HFFc6 (cell line): ENCODE measurements around the gene GSTP1. TPM values are rescaled to one million over a fixed set of nuclear protein-coding genes. Genes with fewer than 3 reads are reported as not detected.

Experiments
- DNase-seq: peaks from one replicate; pipeline ENCODE4 v3.0.0-alpha.2; 2018
- H3K27ac Mint-ChIP-seq: 2 replicates; pipeline ENCODE4 v1.8.0; 2020; ENCODE audit warnings: mild to moderate bottlenecking, mixed read lengths
- H3K27me3 Mint-ChIP-seq: 2 replicates; pipeline ENCODE4 v1.8.0; 2021; ENCODE audit warnings: mild to moderate bottlenecking, moderate library complexity, mixed read lengths; ENCODE audit not compliant: insufficient read depth
- H3K36me3 Mint-ChIP-seq: 2 replicates; pipeline ENCODE4 v1.8.0; 2021; ENCODE audit warnings: low read depth, mixed read lengths
- H3K4me1 Mint-ChIP-seq: 2 replicates; pipeline ENCODE4 v1.8.0; 2020; ENCODE audit warnings: low read depth, mixed read lengths
- H3K4me3 Mint-ChIP-seq: 2 replicates; pipeline ENCODE4 v1.8.0; 2020; ENCODE audit warnings: mild to moderate bottlenecking, moderate library complexity, mixed read lengths
- H3K9me3 Mint-ChIP-seq: 2 replicates; pipeline ENCODE4 v1.8.0; 2020; ENCODE audit warnings: mild to moderate bottlenecking, mixed read lengths
- total RNA-seq, 6 experiments: library from RNA; stranded (reverse); fragmentation: NEBNext Ultra II Directional; extraction: Animal tissue kit (Norgen Biotek cat#: 25700); gene quantifications; 2 replicates in 1 of 6; 3 replicates in 5 of 6; pipeline ENCODE4 v1.2.3, GENCODE V29; 2021
- TF ChIP-seq, protein P1 (sequence below): fragments of 200-600 bp; sonication (generic); IDR thresholded peaks from 2 replicates; pipeline ENCODE4 v1.5.0; 2021; ENCODE audit warnings: antibody characterized with exemption, mild to moderate bottlenecking

The GSTP1 gene
- total RNA-seq, 6 experiments from 2014 or later, result 497 to 569 (median 512) TPM

DNA sequence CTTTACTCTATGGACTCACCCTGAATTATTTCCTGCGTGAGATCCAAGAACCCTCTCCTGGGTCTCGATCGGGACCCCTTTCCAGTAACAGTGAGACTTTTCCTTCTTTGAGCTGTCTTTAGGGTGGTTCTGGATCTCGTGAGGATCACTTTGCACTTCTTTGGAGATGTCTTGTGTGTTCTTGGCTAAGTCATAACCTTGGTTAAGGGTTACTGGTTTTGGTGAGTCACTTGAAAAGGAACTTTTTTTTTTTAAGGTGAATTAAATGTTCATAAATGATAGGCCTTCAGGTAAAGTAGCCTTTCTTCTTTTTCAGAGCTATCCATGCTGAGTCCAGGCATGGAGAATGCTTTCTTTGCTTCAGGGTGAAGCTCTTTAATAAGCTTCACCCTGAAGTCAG lies 19.4 kb upstream of the GSTP1 start:
- Mint-ChIP-seq H3K27me3 (peaks cover 4% of the 10 kb centered on the region), H3K4me1 (peaks cover 30% of the 10 kb centered on the region), H3K4me3 (peak overlapping the region; percentile 64), H3K27ac (peak overlapping the region; percentile 74), H3K9me3 (no peaks in the 10 kb centered on the region), H3K36me3 (no peaks in the 10 kb centered on the region)
- no peak for DNase-seq
- TF ChIP-seq, protein P1, sequence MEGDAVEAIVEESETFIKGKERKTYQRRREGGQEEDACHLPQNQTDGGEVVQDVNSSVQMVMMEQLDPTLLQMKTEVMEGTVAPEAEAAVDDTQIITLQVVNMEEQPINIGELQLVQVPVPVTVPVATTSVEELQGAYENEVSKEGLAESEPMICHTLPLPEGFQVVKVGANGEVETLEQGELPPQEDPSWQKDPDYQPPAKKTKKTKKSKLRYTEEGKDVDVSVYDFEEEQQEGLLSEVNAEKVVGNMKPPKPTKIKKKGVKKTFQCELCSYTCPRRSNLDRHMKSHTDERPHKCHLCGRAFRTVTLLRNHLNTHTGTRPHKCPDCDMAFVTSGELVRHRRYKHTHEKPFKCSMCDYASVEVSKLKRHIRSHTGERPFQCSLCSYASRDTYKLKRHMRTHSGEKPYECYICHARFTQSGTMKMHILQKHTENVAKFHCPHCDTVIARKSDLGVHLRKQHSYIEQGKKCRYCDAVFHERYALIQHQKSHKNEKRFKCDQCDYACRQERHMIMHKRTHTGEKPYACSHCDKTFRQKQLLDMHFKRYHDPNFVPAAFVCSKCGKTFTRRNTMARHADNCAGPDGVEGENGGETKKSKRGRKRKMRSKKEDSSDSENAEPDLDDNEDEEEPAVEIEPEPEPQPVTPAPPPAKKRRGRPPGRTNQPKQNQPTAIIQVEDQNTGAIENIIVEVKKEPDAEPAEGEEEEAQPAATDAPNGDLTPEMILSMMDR, result no peak

DNA sequence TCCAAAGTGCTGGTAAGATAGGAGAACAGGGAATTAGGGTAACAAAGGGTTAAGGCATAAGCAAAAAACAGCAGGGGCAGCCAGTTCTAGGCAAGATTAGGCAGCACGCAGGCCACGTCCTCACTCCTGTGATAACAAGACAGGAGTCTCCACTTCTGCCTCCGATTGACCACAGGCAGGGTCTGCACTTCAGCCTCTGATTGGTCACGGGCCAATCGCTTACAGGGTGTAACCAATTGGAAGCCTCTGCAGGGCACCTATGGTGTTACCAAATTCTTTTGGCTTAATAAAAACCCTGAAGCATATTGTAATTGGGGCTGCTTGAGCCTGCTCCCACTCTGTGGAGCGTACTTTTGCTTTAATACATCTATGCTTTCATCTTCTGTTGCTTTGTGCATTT lies 12.2 kb upstream of the GSTP1 start:
- no peak overlapping the region for H3K4me3 Mint-ChIP-seq
- no peaks in the 10 kb centered on the region; the same call in 1 of the 2 replicates for H3K9me3 Mint-ChIP-seq
- peaks cover 12% of the 10 kb centered on the region for H3K27me3 Mint-ChIP-seq
- no peaks in the 10 kb centered on the region for H3K36me3 Mint-ChIP-seq
- peaks cover 8% of the 10 kb centered on the region for H3K4me1 Mint-ChIP-seq
- DNase-seq, result no peak
- TF ChIP-seq, protein P1, result no peak
- no peak overlapping the region for H3K27ac Mint-ChIP-seq

DNA sequence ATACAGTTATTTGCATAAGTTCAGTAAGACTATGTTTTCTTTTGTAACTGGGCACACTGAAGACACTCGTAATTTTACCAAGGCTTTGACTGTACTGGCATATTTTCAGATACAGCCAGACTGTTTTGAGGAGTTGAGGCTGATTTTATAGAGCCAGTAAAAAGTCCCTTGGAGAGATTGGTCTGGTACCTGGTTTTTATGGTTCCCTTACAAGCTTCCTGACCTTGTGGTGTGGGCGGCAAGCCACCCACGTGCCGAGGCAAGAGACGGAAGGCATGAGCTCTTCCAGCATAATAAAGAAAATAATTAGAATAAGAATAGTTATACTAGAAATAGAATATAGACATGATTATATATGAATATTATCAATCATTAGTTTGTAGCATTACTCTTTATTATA lies 11.3 kb upstream of the GSTP1 start:
- Mint-ChIP-seq H3K27me3 (peaks cover 12% of the 10 kb centered on the region), H3K27ac (no peak overlapping the region), H3K4me1 (peaks cover 8% of the 10 kb centered on the region), H3K9me3 (no peaks in the 10 kb centered on the region; the same call in 1 of the 2 replicates), H3K4me3 (no peak overlapping the region), H3K36me3 (no peaks in the 10 kb centered on the region)
- DNase-seq, result no peak
- TF ChIP-seq, protein P1, result no peak

DNA sequence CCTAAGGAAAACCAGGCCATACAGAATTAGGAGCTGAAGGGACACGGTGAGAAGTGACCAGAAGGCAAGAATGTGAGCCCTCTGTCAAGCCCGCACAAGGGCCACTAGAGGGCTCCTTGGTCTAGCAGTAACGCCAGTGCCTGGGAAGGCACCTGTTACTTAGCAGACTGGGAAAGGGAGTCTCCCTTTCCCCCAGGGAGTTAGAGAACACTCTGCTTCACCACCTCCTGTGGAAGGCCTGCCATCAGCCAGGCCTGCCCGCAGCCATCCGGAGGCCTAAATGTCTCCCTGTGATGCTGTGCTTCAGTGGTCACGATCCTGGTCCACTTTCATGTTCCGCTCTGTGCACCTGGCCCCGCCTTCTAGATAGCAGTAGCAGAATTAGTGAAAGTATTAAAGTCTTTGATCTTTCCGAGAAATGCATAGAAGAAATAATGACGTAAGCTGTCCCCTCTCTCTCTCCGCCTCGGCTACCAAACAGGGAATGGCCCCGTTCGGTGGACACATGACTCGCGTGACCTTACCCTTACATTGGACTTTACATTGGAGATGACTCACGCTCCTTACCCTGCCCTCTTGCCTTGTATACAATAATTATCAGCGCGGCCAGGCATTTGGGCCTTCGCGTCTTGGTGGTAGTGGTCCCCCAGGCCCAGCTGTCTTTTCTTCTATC lies 10.7 kb upstream of the GSTP1 start:
- Mint-ChIP-seq H3K4me3 (no peak overlapping the region), H3K36me3 (no peaks in the 10 kb centered on the region), H3K9me3 (no peaks in the 10 kb centered on the region; the same call in 1 of the 2 replicates), H3K27ac (no peak overlapping the region), H3K4me1 (peaks cover 8% of the 10 kb centered on the region), H3K27me3 (peaks cover 12% of the 10 kb centered on the region)
- TF ChIP-seq, protein P1, result peak; percentile 79
- DNase-seq, result peak; percentile 22

DNA sequence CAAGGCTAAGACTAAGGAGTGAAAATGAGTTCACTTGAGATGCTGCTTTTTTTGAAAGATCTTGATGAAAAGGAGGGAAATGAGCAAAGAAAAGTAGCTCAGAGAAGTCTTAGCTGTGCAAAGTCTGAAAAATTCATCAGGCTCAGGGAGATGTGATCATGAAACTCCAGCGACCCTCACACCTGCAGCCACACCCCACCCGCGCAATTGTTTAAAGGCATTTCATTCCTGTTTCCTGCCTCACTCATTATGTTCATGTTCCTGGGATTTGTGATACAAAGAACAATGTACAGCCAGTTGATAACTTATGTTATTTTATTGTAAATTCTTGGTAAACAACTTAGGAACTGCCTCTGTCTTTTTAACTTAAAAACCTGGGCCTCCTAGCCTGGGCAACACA lies 8.7 kb upstream of the GSTP1 start:
- Mint-ChIP-seq H3K27ac (no peak overlapping the region), H3K27me3 (peaks cover 19% of the 10 kb centered on the region), H3K9me3 (no peaks in the 10 kb centered on the region; the same call in 1 of the 2 replicates), H3K4me1 (peaks cover 18% of the 10 kb centered on the region), H3K4me3 (no peak overlapping the region), H3K36me3 (no peaks in the 10 kb centered on the region)
- no peak for DNase-seq
- TF ChIP-seq, protein P1, result no peak
